Occipital lobe (tissue), 2 donors: Measurements from ENCODE around the gene PLA2G4E. TPM values are rescaled to one million over a fixed set of nuclear protein-coding genes. Genes with fewer than 3 reads are reported as not detected.

Source experiments
- DNase-seq: peaks from one replicate; lab custom pipeline; 2025; lab: John Stamatoyannopoulos, UW
- total RNA-seq: library from RNA; depleted of rRNA; stranded (reverse); fragments of >200 nt; gene quantifications from one replicate; pipeline ENCODE4 v1.2.3, GENCODE V29; 2014

The PLA2G4E gene
- total RNA-seq, 1 donor from 2014 or later, result not detected

DNA sequence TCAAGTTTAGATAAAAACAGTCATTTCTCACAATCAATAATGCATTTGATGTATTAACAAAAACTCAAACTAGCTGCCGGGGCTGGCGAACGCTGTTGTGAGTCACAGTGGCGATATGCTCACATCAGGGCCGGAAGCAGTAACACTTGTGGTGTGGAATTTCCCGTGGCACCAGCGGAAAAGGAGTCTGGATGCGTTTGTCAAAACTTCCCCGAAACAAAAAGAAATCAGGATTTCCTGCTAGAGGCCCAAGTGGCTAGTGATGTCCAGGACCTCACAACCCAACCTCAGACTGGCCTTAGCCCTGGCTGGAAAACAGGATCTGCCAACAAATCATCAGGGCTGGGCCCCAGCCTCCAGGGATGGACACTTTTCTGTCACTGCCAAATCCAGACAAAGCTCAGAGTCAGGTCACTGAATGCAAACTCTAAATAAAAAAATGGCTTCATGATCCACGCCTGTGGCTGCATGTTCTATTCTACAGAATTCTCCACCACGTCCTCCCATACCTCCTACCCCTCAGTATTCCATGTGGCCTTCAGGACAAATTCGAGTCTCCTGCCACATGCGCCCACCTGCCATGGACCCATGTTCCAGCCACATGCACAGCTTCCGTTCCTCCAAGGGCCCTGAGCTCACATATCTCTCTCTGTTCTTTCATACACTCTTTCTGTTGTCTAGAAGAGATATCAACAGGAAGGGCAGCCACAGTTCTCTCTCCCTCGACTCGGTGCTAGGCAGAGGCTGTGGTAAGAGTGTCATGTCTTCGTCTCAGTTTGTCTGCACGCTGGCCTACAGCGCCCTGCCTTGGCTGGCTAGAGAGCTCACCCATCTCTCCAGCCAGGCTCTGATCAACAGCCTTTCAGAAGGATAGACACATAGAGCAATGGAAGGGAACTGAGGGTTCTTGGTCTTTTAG lies 83.9 kb downstream of the PLA2G4E start:
- no peak for DNase-seq

DNA sequence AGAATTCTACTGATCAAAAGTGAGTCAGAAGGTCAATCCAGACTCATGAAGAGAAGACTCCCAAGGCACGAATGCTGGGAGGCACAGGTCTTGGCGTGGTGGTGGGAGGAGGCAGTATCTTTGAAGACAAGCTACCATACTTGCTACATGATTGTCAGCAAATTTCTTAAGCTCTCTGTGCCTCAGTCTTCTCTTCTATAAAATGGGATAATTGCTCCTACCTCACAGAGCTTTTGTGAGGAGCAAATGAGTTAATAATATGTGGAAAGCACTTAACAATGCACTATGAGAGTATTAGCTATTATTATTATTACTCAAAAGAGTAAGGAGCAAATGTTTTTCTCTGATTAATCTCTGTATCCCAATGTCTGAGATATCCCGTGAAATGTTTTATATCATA lies 84.7 kb downstream of the PLA2G4E start:
- DNase-seq, result no peak

DNA sequence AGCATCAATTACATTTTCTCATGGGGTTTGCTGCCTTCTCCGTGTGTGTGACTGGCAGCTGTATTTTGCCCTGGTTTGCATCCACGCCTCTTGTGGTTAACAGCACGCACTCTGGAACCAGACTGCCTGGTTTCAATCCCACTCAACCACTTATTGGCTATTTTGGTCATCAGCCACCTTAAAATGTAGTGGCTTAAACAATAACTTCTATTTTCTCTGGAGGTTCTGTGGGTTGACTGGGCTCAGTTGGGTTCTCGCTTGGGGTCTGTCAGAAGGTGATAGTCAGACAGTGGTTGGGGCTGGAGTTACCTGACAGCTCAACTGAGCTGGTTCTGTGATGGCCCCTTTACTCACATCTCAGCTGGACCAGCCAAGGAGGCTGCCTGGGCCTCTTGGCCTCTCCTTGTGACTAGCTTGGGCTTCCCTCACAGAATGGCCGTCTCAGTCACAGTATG lies 85.2 kb downstream of the PLA2G4E start:
- DNase-seq, result no peak

DNA sequence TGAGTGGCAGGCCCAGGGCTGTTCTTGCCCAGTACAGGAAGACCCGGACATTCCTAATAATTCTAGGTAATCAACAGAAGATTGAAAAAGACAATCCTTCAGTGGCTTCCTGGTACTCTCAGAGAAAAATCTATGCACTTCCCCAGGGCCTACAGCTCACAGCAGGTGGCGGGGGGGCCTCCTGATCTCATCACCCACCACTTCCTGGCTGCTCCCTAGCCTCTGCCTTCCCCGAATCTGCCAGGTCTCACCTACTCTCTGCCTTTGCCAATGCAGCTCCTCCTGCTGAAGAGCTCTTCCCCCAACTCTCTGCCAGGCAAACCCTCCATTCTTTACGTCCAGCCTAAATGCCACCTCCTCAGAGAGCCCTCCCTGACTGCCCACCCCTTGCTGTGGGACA lies 86.0 kb downstream of the PLA2G4E start:
- no peak for DNase-seq

DNA sequence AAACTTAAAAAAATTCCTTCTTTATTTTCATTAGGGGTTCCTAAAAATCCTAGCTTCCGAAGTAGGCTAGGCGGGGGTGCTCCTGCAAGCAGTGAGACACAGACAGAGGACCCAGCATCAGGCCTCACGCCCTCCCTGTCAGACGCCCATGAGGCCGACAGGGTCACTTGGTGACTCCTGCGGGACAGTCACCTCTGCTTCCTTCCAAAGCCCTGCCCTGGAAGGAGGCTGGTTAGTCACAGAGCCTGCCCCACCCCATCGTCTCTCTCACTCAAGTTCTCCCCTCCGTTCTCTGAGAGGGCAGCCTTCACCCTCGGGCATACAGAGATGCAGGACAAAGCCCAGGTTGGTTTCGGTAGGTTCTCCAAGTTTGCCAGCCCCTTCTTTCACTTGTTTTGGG lies 87.1 kb downstream of the PLA2G4E start:
- no peak for DNase-seq

DNA sequence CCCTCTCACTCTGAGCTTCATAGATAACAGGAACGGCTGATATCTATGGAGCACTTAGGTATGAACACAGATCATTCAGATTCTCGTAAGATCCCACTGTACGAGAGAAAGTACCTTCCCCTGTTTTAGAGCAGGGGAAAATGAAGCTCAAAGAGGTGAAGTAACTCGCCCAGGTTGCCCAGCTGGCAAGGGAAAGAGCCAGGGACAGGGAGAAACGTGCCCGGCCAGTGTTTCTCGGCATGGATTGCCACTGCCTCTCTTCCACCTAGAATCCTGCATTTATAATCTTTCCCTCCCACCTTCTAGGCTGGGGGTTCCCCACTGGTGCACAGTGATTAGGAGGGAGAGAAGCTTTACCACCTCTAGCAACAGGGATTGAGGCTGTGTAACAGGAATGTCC lies 87.5 kb downstream of the PLA2G4E start:
- no peak for DNase-seq

DNA sequence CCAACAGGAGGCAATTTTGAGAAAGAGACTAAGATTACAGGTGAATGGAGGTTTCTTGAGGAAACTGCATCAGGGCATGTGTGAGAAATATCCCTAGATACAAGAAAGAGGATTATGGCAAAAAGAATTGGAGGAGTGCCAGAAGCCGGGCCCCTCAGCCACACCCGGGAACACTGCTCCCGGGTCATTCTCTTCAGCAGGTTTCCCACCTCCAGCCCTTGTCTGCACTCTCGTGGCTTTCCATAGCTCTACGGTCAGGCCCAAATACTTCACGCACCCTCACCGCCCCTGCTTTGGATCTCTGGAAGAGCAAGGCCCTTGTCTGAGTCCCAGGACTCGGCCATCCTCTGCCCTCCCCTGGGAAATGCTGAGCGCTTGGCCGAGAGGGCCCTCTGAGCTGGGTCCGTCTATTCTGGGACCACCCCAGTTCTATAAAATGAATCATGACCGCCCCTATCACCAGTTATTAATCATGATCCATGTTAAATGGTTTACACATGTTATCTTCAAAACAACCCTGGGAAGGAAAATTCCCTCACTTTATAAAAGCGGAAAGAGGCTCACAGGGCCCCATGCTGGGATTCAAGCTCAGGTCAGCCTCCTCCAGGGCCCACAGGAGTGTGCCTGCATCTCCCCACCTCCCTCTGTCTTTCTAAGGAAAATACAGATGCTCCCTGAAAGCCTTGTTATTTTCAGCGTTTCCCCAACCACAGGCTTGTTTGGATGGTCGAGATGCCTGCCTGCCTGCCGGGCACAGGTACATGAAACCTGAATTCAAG lies 88.1 kb downstream of the PLA2G4E start:
- DNase-seq, result no peak

DNA sequence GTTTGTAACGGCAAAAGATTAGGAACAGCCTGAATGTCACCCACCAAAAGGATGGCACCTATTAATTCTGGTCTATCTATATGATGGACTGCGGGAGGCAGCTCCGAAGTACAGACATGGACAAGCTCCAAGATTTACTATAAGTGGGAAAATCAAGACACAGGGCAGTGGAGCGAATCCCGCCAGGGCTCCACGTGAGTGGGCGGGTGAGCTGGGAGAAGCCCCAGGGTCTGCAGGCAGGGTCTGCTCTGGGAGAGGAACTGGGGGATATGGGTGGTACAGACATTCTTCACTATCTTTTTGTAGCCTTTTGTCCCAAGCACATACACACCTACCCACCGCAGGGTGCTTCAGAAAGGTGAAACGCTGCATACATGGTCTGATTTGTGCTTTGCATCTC lies 88.7 kb downstream of the PLA2G4E start:
- DNase-seq, result no peak

Other genes starting within 250 kb of the PLA2G4E start
- gene MAPKBP1, start 246.6 kb downstream of the PLA2G4E start, total RNA-seq, result 32.4 TPM
- 3.0 TPM for gene JMJD7, start 192.9 kb downstream of the PLA2G4E start, total RNA-seq
- 2.5 TPM for gene PLA2G4B, start 182.2 kb downstream of the PLA2G4E start, total RNA-seq
- 0.16 TPM for gene SPTBN5, start 127.0 kb downstream of the PLA2G4E start, total RNA-seq
- gene EHD4, start 48.5 kb downstream of the PLA2G4E start, total RNA-seq, result 2.2 TPM
- gene PLA2G4D, start 73.5 kb upstream of the PLA2G4E start, total RNA-seq, result not detected
- not detected for gene PLA2G4F, start 135.6 kb upstream of the PLA2G4E start, total RNA-seq
- 52.3 TPM for gene VPS39, start 187.3 kb upstream of the PLA2G4E start, total RNA-seq